ENCODE results near the gene WDR86. TPM values are rescaled to one million over a fixed set of nuclear protein-coding genes. Genes with fewer than 3 reads are reported as not detected.

WDR86 gene
- total and polyA plus RNA-seq, 2 of the 8 experiments (the other 6 are each of a cell fraction or from before 2014, with no cell fraction given): 12.7 to 15.8 TPM

DNA sequence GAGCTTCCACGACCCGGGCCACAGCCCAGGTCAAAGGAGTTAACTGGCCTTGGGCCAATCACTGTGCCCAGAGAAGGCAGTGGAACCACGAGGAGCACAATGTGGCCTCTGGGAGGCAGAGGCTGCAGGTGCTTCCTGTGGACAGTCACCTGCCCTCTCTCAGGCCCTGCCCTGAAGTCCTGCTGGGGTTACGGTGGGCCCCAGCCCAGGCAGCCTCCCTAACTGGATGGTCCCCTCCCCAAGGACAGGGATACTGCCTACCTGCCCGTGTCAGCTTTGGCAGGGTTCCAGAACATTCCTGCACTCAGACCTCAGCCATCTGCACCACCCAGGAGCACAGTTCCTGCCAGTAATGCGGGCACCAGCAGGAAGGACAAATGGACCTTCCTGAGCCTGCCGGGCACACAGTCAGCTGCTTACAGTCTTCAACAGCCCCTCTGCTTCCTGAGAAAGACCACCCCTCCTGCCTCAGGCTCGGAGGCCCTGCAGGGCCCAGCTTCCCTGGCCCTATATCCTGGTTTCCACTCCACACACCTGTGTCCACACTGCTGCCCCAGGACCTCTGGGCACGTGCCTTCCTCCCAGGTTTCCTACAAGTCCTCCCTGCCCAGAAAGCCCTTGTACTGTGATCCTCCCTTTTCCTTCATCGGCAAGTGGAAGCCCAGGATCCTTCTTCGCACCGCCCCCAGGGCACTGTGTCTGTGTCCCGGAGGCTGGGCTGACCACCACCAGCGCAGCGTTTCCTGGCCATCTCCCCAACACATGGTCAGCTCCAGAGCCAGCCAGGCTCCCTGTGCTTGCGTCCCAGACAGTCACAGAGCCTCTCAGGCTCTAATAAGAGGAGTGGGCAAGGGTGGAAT lies 23.3 kb downstream of the WDR86 start:
- no peak for FAIRE-seq
- TF ChIP-seq CTBP2 (IDR thresholded peaks at IDR 0.05; ENCODE audit: borderline replicate concordance, insufficient read depth, insufficient read length, low read length) (no peak), BRCA1 (IDR thresholded peaks at IDR 0.05; ENCODE audit: low read depth, low read length) (no peak), TAF1 (IDR thresholded peaks at IDR 0.05; ENCODE audit: low read depth, low read length) (no peak), RAD21 (IDR thresholded peaks at IDR 0.05 in 1 of 2, conservative IDR thresholded peaks at IDR 0.05 in 1 of 2; ENCODE audit: low read depth in 2 of 2, low read length in 2 of 2) (no peak), CHD1 (IDR thresholded peaks at IDR 0.05; ENCODE audit: low read depth, low read length) (no peak), BACH1 (IDR thresholded peaks at IDR 0.05; ENCODE audit: low read length) (no peak), SRF (IDR thresholded peaks at IDR 0.05; ENCODE audit: low read depth, low read length) (no peak), CBX8 (IDR thresholded peaks at IDR 0.05; ENCODE audit: borderline replicate concordance, low read depth, low read length) (no peak), SIN3A (conservative IDR thresholded peaks at IDR 0.05 in 1 of 2, IDR thresholded peaks at IDR 0.05 in 1 of 2; ENCODE audit: low read depth in 1 of 2, low read length in 2 of 2) (no peak), KDM5A (IDR thresholded peaks at IDR 0.05; ENCODE audit: low read length) (no peak), SUZ12 (IDR thresholded peaks at IDR 0.05; ENCODE audit: low read length) (no peak)

More for the DNA sequence above, 23.3 kb downstream of the WDR86 start:
- WGBS, 2 experiments (ENCODE audit: extremely low coverage in 1 of 2, insufficient coverage in 1 of 2, insufficient read length in 1 of 2, insufficient replicate concordance in 2 of 2, low coverage in 1 of 2, low lambda C conversion rate in 2 of 2, missing lambda C conversion rate in 1 of 2): 97% methylated on average over 16 of the region's 16 CpGs; no CpG with 5 or more reads in 1 of the 2 experiments
- Histone ChIP-seq H2BK15ac (ENCODE audit: low read length) (no peak overlapping the region), H3K79me2 (ENCODE audit: control insufficient read depth in 1 of 2, insufficient read depth in 2 of 2, low read length in 2 of 2) (no peaks in the 10 kb centered on the region), H3K4me3 (ENCODE audit: extremely low read depth in 1 of 4, insufficient read depth in 2 of 4, low read depth in 3 of 4, low read length in 4 of 4) (no peak overlapping the region), H3K4ac (replicated peaks; ENCODE audit: insufficient read length, low read depth, low read length) (no peak overlapping the region), H3K4me2 (ENCODE audit: insufficient read depth in 1 of 2, low read depth in 2 of 2, low read length in 2 of 2) (no peak overlapping the region), H3K56ac (replicated peaks; ENCODE audit: insufficient read length, low read depth, low read length) (no peak overlapping the region), H3K79me1 (ENCODE audit: low read depth, low read length) (no peaks in the 10 kb centered on the region), H2AK5ac (ENCODE audit: low read depth, low read length) (no peak overlapping the region), H3K18ac (ENCODE audit: extremely low read depth, low read length) (no peak overlapping the region; the same call in 1 of the 2 replicates), H3K4me1 (replicated peaks in 1 of 4; ENCODE audit: control insufficient read depth in 3 of 4, insufficient read depth in 4 of 4, low read length in 3 of 4) (peaks cover 0 to 13% (median 4%) of the 10 kb centered on the region in 4 experiments; a peak in 6 of 7 replicates), H3K36me3 (ENCODE audit: control insufficient read depth in 2 of 4, insufficient read depth in 4 of 4, low read length in 3 of 4) (no peaks in the 10 kb centered on the region), H3K27ac (ENCODE audit: low read depth, low read length) (no peak overlapping the region), H3K14ac (ENCODE audit: insufficient read length) (no peak overlapping the region), H2AFZ (ENCODE audit: low read length) (no peak overlapping the region), H4K20me1 (replicated peaks in 1 of 2; ENCODE audit: control insufficient read depth in 1 of 2, insufficient read depth in 2 of 2, low read length in 2 of 2) (no peaks in the 10 kb centered on the region), H4K8ac (ENCODE audit: extremely low read depth, insufficient read depth, low read length) (no peak overlapping the region; the same call in 1 of the 2 replicates), H4K91ac (replicated peaks; ENCODE audit: insufficient read length, low read length) (no peak overlapping the region), H3K23me2 (ENCODE audit: low read depth, low read length) (peaks cover 8% of the 10 kb centered on the region; the same call in 1 of the 2 replicates), H3K9ac (replicated peaks in 1 of 4; ENCODE audit: extremely low read depth in 1 of 4, low read depth in 3 of 4, low read length in 3 of 4) (no peak overlapping the region), H4K5ac (ENCODE audit: insufficient read length, low read depth, low read length) (no peak overlapping the region), H3K27me3 (replicated peaks in 1 of 4; ENCODE audit: control insufficient read depth in 3 of 4, extremely low read depth in 1 of 4, insufficient read depth in 3 of 4, low read length in 3 of 4) (peaks cover 7 to 26% (median 21%) of the 10 kb centered on the region in 4 experiments), H2BK12ac (ENCODE audit: low read depth, low read length) (0 out of 2 replicates have a peak overlapping the region, but pooled peaks have one; percentile 39), H3K9me3 (ENCODE audit: insufficient read depth in 2 of 2, low read depth in 1 of 2, low read length in 1 of 2) (no peaks in the 10 kb centered on the region), H2BK5ac (ENCODE audit: low read depth, low read length) (no peak overlapping the region; the same call in 1 of the 2 replicates), H2BK120ac (replicated peaks; ENCODE audit: low read depth, low read length) (no peak overlapping the region), H3K23ac (ENCODE audit: insufficient read length) (no peak overlapping the region), H2BK20ac (ENCODE audit: low read length) (no peak overlapping the region)
- ChIA-PET CTCF (ENCODE audit: partially characterized antibody) (interaction anchor here (0.8 to 3.0 kb wide), 7 partner anchors 13 to 63 kb away, joined by 3 to 15 read pairs (median 3); no protein-coding TSS in a partner anchor), POLR2A (ENCODE audit: partially characterized antibody) (interaction anchor here (0.6 kb wide), 1 partner anchor 127 kb away, joined by 4 read pairs; no protein-coding TSS in a partner anchor)
- no peak for DNase-seq (ENCODE audit: low read depth in 1 of 2, low spot score in 2 of 2)
